HG02759 (cell line): ENCODE measurements around the gene TH.
"Not testable (repeated sequence)": the region's sequence is repeated elsewhere in the genome, so short reads cannot be mapped to it uniquely, and the experiment has no call there.

Source experiments
- ATAC-seq: cut with Tn5 transposase; IDR thresholded peaks from one replicate; pipeline ENCODE4 v1.9.1; 2021; ENCODE audit warnings: mild to moderate bottlenecking, moderate library complexity; ENCODE audit not compliant: unreplicated experiment

Gene TH

DNA sequence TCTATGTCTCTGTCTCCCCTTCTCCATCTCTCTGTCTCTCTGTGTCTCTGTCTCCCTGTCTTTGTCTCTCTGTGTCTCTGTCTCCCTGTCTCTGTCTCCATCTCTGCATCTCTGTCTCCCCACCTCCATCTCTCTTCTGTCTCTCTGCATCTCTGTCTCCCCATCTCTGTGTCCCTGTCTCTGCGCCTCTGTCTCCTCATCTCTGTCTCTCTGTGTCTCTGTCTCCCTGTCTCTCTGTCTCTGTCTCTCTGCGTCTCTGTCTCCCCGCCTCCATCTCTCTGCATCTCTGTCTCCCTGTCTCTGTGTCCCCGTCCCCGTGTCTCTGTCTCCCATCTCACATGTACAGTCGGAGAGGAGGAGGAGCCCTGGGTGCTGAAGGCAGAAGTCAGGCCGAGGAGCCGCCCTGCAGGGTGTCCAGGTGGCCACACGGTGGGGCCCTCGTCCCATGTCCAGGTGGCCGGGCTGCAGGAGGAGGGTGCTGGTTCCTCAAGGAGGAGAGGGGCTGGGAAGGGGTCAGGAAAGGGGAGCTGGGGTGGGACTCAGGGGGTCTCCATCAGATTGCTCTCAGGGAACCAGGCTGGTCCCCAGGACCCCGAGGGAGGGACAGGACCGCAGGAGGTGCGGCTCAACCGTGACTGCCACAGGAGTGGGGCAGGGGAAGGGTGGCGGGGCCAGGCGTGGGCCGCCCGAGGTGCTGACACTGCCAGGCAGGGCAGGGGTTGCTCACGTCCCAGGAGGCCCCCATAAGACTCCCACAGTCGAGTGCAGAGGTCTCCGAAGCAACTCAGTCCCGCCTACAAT, 25.6 kb upstream of the TH start:
- ATAC-seq = no peak

DNA sequence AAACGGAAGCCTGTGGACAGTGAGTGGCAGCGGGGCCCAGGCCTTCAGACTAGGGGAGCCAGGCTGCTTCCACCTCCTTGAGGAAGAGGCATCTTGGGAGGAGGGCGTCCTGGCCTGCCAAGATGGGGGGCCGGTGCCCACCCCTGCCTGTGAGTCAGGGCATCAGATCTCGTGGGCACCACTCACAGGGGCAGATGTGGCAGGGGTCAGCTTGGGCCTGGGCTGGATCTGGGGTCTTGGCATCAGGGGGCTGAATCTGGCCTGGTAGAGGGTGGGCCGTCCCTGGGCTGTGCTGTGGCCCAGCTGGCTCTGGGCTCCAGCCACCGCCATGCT, 24.1 kb upstream of the TH start:
- ATAC-seq = no peak

DNA sequence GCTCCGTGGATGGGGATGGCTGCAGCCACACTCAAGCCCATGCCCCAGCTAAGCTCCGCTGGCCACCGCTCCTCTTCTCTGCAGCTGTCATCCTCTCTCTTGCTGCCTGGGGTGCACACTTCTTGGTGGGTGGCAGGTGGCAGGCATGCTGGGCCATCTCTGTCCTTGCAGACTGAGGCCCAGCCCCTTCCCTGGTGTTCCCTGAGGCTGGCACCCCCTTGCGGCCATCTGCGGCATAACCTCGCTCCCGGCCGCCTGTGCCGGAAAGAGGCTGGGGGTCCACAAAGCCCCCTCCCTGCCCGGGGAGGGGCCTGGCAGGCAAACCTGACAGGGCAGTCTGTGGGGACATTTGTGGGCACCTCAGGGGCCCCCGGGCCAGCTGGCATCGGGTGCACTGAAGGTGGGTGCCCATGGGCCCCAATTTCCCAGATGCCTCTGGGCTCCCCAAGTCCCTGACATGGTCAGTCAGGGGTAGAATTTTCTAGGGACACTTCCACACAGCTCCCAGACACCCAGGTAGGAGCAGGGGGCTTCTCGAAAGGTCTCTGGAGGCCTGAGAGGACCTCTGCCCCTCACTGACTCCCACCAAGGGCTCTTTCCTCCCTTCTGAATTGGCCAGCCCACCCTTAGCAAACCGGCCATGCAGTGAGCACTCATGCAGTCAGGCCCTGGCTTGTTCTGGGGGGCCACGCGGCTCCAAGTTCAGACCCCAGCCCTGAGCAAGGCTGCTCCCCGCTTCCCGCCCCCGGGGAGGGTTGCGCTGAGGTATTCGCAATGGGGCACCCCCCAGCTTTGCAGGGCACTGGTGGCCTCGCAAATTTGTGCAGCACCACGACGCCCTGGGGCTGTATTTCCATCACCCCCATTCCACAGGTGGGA, 23.5 kb upstream of the TH start:
- no peak for ATAC-seq

DNA sequence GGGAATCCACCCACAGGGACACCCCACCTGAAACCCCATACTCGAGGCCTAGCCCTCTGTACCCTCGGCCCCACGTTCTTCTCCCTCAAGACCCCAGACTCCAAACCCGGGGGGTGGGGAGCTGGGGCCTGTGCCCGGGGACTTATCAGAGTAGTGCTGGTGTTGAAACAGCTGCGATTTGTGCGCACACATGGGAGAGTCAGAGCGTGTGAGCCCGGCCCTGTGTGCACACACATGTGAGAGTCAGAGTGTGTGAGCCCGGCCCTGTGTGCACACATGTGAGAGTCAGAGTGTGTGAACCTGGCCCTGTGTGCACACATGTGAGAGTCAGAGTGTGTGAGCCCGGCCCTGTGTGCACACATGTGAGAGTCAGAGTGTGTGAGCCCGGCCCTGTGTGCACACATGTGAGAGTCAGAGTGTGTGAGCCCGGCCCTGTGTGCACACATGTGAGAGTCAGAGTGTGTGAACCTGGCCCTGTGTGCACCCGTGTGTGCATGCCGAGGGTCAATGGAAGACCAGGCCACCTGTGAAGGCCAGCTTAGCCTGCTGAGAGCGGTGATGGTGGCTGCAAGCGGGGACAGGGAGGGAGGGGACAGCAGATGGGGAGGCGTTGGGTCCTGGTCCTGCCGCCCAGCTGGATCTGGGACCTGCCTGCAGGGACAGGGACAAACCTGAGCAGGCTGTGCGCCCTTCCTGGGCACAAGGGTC, 22.4 kb upstream of the TH start:
- not testable (repeated sequence) for ATAC-seq

DNA sequence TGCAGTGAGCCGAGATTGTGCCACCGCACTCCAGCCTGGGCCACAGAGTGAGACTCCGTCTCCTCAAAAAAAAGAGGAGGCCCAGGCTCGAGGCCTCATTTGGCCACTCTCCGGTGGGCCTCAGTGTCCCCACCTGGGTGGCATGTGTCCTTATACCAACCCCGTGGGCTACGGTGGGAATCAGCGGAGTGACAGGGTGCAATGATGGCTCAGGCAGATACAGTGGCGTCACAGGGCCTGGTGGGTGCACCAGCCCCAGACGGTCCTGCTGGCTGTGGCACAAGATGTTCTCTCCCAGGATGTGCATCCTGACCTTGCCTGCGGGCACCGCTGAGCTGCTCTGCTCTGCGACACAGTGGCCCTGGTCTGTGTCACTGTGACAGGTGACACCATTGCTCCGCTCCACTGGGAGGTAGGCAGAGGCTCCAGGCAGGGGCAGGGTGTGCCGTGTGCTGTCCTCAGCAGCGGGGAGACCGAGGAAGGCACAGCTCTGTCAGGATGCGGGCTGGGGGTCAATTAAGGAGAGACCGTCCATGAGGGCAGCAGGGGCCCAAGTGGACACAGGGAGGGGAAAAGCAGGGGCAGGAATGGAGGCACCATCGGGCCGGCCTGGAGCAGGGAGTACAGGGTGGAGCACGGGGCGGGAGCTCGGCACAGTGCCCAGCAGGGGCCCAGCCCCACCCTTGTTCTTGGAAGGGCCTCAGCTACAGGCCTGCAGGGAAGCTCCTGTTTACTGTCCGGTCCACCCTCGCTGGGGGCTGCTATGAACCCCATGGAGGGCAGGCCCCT, 21.7 kb upstream of the TH start:
- no peak for ATAC-seq

DNA sequence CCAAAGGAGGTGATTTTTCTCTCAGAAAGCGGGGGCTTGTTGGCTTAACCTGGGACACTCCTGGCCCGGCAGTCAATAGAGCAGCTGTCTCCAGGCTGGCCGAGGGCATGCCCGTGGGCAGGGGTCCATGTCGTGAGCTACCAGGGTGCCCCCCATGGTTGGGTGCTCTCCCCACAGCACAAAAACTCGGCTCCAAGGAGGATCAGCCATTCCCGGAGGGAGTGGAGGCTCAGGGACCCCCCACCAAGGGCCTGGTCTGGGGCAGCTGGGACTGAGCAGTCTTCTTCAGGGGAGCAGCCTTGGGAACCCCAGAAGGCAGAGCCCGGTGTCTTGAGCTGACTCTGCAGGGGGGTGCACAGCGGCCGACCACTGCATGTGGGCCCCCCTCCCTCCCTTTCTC, 20.8 kb upstream of the TH start:
- no peak for ATAC-seq

DNA sequence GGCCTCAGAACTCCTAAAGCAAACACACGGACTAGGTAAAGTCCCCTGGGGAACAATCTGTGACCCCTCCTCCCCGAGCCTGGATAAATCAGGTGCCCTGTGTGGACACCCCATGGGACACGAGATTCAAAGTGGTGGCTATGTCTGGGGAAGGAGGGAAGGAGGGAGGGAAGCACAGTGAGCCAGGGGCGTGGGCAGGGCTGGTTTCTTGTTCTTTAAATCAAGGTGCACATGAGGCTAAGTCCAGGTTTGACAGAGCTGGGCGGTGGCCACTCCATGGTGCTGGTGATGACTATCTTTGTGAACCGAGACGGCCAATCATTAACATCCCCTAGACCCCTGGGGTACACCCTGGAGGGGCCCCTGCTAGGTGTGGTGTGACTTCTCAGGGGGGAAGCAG, 20.3 kb upstream of the TH start:
- no peak for ATAC-seq

DNA sequence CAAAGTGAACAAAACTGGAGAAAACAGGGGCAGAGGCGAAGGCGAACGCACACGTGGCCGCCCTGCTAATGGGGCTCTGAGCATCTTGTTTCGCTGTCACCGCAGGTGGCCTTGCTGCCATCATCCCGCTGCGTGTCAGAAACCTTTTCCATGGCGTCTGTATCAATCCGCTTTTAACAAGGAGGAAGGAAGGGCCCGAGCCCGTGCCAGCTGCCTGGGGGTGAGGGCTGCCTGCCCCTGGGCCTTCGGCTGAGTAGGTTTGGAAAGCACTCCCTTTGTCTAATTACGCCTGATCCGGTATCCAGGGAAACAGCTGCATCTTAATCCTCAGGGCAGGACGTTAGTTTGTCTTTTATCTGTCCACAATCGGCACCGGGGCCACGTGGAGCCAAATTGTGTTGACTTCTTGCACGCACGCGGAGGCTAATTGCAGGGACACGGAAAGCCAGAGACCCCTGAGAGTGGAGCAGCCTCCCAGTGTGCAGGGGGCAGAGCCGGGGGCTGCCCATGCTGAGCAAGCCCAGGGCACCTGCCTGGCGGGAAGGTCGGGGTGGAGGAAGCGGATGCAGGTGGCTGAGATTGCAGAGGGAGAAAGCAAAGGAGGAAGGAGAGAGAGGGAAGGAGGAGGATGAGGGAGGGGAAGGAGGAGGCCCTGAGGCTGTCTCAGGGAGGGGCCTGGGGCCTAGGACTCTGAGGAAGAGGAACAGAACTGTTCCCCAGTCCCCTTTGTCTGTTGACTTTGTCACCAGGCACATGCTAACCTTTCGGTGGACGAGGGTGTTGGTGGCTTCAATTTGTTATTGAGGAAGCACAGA, 19.2 kb upstream of the TH start:
- ATAC-seq = no peak

DNA sequence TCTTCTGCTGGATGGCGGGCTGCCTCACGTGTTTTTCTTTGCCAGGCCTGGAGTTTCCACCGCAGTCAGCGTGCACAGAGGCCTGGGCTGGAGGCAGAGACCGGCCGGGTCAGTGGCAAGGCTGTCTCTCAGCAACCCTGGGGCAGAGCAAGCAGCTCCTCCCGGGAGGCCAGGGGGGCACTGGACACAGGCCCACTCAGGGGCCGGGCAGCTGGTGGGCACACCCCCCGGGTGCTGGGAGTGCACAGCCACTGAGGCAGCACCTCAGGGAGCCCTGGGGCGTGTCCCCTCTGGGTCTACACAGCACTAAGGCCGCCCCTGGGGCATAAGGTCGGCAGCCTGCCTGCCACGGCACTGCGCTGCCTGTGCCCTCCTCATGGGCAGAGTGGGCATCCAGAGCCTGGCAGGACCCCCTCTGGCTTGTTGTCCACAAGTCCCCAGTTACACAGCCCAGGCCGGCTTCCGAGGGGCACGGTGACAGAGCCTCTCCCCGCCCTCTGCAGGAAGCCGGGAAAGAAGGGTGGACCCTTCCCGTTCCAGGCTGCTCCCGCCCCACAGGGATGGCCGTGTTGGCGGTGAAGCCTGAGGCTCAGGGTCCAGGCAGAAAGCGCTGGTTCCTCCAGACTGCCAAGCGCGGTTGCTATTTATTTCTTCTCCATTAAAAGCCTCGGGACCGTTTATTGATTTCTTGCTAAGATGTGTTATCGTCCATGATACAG, 18.5 kb upstream of the TH start:
- ATAC-seq = no peak

DNA sequence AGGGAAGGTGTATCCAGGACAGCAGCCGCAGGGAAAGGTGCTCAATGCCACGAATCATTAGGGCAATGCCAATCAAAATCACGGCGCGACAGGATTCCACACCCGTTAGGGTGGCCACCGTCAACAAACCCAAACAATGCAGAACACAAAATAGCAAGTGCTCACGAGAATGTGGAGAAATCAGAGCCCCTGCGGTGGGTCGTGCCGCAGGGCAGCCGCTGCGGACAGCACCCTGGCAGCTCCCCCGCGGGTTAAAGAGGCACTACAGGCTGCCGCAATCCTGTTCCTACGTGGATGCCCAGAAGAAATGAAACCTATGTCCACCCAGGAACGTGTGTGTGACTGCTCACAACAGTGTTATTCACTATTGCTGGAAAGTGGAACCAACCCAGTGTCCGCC, 17.1 kb upstream of the TH start:
- ATAC-seq = no peak

DNA sequence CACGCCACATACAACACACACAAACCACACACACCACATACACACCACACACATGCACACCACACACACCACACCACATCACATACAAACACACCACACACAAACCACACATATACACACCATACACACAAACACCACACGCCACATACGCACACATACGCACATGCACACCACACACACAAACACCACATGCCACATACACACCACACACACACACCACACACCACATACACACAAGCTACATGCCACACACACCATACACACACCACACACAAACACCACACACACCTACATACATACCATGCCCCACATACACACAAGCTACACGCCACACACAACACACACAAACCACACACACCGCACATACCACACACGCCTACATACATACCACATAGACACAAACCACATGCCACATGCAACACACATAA, 15.7 kb upstream of the TH start:
- no peak for ATAC-seq

DNA sequence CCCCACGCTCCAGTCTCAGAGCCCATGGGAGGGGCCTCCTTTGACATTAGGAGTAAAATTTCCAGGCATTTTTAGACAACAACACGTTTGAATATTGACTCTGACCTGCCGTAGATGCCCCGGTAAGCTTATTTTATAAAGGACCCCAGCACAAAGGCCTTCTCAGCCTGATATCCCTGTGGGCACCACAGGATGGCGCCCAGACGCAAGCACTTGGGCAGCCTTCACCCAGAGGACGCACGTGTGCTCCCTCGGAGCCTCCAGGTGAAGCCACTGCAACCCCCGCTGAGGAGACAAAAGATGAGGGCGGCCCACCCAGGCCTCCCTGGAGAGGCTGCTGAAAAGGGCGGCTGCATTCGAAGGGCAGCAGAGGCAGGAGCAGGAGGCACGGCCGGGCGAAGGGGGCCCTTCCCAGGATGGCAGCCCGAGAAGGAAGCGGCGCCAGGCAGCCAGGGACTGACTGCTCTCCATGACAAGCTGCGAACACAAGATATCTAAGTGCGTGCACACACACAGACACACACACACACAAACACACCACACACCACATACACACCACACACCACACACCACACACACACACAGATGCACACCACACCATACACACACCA, 15.2 kb upstream of the TH start:
- no peak for ATAC-seq

DNA sequence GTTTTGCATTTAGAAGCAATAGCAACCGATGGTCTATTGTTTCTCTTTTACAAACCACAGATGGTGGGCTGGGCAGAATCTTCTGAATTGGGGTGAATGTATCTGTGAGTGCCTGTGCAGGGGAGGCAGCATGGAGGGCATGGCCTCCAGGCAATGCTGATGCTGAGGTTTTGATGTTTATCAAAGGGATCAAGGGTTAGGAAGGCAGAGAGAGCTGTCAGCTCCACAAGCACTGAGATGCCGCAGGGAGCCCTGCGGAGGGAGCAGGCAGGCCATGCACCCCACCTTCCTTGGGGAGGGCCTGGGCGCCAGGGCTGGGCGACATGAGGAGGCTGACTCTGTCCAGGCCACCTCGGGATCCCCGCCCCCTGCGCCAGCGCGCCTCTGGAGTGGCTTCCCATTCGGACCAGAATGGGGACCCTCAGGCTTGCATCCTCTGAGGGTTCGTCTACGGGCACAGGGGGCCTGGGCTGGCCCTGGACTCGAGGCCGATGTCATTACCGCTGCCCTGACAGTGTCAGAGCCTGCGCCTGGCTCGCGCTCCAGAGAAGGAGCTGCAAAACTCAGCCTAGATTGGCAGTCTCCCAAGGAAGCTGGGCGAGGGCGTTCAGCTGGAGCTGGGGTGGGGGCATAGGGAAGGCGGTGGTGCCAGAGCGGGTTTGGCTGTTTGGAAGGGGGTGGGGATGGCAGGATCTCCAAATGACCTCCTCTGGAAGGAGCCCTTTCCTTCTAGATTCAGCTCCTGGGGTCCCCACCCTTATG, 13.9 kb upstream of the TH start:
- no peak for ATAC-seq

DNA sequence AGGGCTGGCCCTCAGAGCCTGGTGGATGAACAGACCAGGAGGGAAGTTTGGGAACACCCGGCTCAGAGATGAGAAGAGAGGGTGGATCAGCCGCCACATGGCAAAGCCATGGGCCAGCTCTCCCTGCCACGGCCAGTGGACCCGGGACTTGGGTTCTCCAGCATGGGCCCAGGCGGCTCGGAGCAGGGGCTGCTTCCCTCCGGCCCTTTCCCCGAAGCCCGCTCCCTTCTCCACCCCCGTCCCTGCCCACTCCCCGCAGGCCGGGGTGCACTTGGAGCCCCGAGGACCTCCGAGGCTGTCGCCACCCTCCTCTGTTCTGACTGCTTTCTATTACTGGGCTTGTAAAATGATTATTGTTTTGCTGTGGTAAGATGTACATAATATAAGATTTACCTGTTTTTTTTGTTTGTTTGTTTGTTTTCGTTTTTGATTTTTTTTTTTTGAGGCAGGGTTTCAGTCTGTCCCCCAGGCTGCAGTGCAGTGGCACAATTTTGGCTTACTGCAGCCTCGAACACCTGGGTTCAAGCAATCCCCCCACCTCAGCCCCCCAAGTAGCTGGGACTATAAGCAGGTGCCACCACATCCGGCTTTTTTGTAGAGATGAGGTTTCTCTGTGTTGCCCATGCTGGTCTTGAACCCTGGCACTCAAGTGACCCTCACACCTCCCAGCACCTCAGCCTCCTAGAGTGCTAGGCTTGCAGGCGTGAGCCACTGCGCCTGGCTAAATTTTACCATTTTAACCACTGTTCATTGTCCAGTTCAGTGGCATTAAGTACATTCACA, 11.3 kb upstream of the TH start:
- no peak for ATAC-seq

DNA sequence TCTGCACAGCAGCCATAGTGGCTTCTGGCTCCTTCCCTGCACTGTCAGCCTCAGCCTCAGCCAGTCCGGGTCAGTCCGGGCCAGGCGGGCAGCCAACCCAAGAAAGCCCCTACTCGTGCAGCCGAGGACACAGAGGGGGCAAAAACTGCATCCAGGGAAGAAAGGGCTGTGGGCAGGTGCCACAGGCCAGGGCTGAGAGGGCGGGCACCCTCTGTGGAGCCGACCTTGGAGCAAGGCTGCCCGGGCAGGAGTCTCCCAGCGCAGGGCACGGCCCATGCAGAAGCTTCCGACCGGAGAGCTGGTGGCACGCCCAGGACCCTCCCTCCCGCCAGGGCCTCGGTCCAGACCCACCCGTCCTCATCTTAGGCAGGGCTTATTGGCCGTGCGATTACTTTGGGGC, 10.5 kb upstream of the TH start:
- no peak for ATAC-seq

DNA sequence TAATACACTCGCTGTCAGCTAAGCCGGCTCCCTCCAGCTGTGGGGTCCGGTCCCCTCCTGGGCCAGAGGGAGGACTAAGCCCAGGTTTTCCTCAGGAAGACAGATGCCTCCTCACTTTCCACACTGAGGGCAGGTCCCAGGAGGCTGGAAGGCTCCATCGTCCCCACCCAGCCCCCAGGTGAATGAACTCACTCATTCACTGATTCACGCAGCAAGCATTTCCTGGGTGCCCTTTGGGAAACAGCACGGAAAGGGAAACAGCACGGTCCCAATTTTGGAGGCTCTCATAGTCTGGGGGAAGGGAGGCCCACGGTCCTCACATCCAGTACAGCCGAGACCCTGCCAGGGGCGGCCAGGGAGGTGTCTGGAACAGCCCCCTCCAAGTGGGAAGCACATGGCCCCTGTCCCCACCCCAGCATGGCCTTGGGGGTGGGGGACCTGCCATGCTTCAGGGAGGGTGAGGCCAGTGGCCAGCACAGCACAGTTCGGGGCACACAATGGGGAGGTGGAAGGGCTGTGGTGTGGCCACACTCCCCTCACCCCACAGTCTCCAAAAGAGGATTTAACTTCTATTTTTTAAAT, 9.3 kb upstream of the TH start:
- no peak for ATAC-seq

DNA sequence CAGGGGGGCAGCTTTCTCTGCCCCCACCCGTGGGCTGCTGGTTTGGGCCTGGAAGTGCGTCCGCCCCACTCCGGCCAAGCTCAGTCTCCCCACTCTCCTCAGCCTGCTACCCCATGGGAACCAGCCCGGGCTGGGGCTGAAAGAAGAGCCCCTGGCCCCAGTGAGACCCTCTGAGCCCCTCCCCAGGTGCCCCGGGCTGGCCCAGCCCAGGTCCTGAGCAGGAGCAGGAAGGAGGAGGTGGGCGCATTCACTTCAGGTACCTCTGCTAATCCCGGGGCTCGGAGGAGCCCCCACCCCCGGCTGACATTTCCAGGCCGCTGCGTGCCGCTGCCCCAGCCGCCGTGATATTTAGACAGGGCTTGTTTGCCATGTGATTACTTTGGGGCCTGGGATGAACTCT, 8.7 kb upstream of the TH start:
- no peak for ATAC-seq
